ENCODE data around the gene CNKSR3. TPM values are rescaled to one million over a fixed set of nuclear protein-coding genes. Genes with fewer than 3 reads are reported as not detected.

CNKSR3 gene
- total RNA-seq, 2 donors from 2014 or later, result 13.1 to 31.5 TPM

DNA sequence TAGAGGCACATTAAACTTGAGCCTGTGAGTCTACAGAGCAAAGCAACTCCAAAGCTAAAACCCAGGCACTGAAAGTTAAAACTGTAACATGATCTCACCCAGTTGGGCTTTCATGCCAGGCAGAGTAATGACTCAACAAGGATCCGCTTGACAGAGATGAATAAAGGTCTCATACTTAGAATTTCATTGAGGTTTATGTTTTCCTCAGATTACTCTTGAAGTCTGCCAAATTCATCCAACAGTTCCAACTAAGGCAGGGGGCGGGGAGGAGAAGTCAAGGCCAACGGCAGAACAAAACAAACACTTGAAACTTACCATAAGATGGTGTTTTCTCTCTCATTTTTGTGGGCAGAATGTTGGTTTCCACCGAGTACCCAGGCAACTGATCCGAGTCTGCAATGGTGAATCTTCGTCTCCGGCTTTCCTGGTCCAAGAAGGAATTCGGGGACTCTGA lies 99.8 kb downstream of the CNKSR3 start:
- no peaks in the 10 kb centered on the region for H3K9me3 ChIP-seq
- intact Hi-C loops (cut with DNase I), result no loop called here
- H3K36me3 ChIP-seq, result no peaks in the 10 kb centered on the region
- H3K27ac ChIP-seq, result no peak overlapping the region
- TF ChIP-seq, protein P1, sequence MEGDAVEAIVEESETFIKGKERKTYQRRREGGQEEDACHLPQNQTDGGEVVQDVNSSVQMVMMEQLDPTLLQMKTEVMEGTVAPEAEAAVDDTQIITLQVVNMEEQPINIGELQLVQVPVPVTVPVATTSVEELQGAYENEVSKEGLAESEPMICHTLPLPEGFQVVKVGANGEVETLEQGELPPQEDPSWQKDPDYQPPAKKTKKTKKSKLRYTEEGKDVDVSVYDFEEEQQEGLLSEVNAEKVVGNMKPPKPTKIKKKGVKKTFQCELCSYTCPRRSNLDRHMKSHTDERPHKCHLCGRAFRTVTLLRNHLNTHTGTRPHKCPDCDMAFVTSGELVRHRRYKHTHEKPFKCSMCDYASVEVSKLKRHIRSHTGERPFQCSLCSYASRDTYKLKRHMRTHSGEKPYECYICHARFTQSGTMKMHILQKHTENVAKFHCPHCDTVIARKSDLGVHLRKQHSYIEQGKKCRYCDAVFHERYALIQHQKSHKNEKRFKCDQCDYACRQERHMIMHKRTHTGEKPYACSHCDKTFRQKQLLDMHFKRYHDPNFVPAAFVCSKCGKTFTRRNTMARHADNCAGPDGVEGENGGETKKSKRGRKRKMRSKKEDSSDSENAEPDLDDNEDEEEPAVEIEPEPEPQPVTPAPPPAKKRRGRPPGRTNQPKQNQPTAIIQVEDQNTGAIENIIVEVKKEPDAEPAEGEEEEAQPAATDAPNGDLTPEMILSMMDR (IDR thresholded peaks at IDR 0.05), result no peak
- no peak overlapping the region for H3K9ac ChIP-seq (ENCODE audit: low read depth in 2 of 2, low read length in 2 of 2)
- no peaks in the 10 kb centered on the region for H3K4me1 ChIP-seq
- no peak overlapping the region for H3K4me3 ChIP-seq
- H3K27me3 ChIP-seq, result no peaks in the 10 kb centered on the region
- no peak for DNase-seq

DNA sequence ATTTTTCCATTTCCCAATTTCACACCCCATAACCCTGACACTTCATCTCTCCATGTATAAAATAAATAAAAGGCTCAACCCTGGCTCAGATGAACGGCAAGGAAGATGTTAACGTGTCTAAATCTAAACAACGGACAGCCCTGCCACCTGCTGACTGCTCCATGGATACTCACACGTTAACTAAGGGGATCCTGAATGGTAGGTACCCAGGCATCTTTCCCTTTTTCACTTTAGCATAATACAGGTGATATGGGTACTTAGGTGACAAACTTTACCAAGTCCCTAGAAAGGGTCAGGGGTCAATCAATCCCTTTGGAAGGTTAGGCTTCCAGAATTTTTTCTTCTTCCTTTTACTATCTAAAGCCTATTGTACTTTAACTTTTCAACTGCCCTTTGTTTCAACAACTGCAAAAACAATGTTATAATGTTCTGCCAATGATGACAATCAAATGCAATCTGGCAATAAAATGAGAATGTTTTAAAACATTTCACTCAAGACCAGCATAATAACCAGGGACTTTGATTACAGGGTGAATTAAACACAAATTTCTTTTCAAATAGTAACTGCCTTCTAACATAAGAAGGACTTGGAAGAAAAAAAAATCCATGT lies 101.5 kb downstream of the CNKSR3 start:
- H3K27me3 ChIP-seq, result no peaks in the 10 kb centered on the region
- H3K36me3 ChIP-seq, result no peaks in the 10 kb centered on the region
- intact Hi-C loops (cut with DNase I), result loop anchor here (5.0 kb wide), 1 partner anchor 257 kb away; no protein-coding TSS in a partner anchor
- no peak for DNase-seq
- H3K27ac ChIP-seq, result no peak overlapping the region
- no peak overlapping the region for H3K4me3 ChIP-seq
- TF ChIP-seq, protein P1 (IDR thresholded peaks at IDR 0.05), result peak; percentile 15
- no peaks in the 10 kb centered on the region for H3K4me1 ChIP-seq
- H3K9me3 ChIP-seq, result no peaks in the 10 kb centered on the region
- H3K9ac ChIP-seq (ENCODE audit: low read depth in 2 of 2, low read length in 2 of 2), result no peak overlapping the region

DNA sequence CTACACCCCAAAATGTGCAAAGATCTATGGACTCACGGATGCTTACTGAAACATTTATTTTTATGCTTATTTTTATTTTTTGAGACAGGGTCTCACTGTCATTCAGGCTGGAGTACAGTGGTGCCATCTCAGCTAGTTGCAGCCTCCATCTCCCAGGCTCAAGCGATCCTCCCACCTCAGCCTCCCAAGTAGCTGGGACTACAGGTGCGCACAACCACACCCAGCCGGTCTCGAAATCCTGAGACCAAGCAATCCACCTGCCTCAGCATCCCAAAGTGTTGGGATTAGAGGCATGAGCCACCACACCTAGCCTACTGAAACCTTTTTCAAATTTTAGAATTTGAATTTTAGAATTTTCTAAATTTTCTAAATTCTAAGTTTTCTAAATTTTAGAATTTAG lies 103.0 kb downstream of the CNKSR3 start:
- no peak overlapping the region for H3K9ac ChIP-seq (ENCODE audit: low read depth in 2 of 2, low read length in 2 of 2)
- H3K9me3 ChIP-seq, result no peaks in the 10 kb centered on the region
- no peaks in the 10 kb centered on the region for H3K27me3 ChIP-seq
- H3K36me3 ChIP-seq, result no peaks in the 10 kb centered on the region
- intact Hi-C loops (cut with DNase I), result loop anchor here (5.0 kb wide), 1 partner anchor 255 kb away; no protein-coding TSS in a partner anchor
- no peak overlapping the region for H3K4me3 ChIP-seq
- no peaks in the 10 kb centered on the region for H3K4me1 ChIP-seq
- TF ChIP-seq, protein P1 (IDR thresholded peaks at IDR 0.05), result no peak
- DNase-seq, result no peak
- no peak overlapping the region for H3K27ac ChIP-seq

DNA sequence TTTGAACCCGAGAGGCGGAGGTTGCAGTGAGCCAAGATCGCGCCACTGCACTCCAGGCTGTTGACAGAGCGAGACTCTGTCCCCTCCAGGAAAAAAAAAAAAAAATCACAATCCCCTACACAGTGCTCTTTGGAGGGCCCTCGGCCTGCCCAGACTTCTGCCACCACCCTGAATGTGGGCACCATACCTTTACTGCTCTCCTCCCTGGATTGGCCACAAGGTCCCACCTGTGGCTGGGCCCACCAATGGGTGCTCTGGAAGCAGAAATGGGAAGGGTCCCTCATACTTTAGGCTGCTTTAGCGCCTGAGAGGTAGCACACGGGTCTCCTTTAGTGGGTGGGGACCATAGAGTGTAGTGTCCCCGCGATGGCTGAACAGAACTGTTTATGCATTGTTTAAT lies 103.6 kb downstream of the CNKSR3 start:
- no peaks in the 10 kb centered on the region for H3K4me1 ChIP-seq
- no peaks in the 10 kb centered on the region for H3K9me3 ChIP-seq
- no peak overlapping the region for H3K4me3 ChIP-seq
- DNase-seq, result no peak
- H3K27me3 ChIP-seq, result no peaks in the 10 kb centered on the region
- no peak overlapping the region for H3K9ac ChIP-seq (ENCODE audit: low read depth in 2 of 2, low read length in 2 of 2)
- H3K27ac ChIP-seq, result no peak overlapping the region
- intact Hi-C loops (cut with DNase I), result loop anchor here (5.0 kb wide), 1 partner anchor 255 kb away; no protein-coding TSS in a partner anchor
- H3K36me3 ChIP-seq, result no peaks in the 10 kb centered on the region
- TF ChIP-seq, protein P1 (IDR thresholded peaks at IDR 0.05), result no peak

DNA sequence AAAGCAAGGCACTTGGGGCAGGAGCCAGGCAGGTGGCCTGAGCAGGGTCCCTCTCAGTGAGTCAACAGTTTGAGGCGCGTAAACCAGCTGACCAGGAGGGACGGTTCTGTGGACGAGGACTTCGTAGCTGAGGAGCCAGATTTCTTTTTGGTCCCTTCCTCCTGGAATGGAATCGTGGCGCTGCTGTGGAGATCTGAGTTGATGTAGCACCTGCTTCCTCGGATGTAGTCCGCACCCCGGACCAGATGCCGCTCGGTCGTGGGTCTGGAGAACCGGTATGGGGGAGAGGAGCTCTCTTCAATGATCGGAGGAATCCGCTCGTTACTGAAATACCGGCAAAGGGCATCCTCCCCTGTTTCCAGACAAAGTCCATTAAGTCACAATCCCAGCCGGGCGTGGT lies 104.2 kb downstream of the CNKSR3 start:
- TF ChIP-seq, protein P1 (IDR thresholded peaks at IDR 0.05), result no peak
- H3K4me1 ChIP-seq, result no peaks in the 10 kb centered on the region
- intact Hi-C loops (cut with DNase I), result loop anchor here (5.0 kb wide), 1 partner anchor 254 kb away; no protein-coding TSS in a partner anchor

More for the DNA sequence above, 104.2 kb downstream of the CNKSR3 start:
- no peak overlapping the region for H3K9ac ChIP-seq (ENCODE audit: low read depth in 2 of 2, low read length in 2 of 2)
- peaks cover 2% of the 10 kb centered on the region for H3K36me3 ChIP-seq
- H3K9me3 ChIP-seq, result no peaks in the 10 kb centered on the region
- H3K27me3 ChIP-seq, result no peaks in the 10 kb centered on the region
- H3K4me3 ChIP-seq, result no peak overlapping the region
- no peak overlapping the region for H3K27ac ChIP-seq
- DNase-seq, result no peak
